Measurements from ENCODE around the gene LGALS7. TPM values are rescaled to one million over a fixed set of nuclear protein-coding genes. Genes with fewer than 3 reads are reported as not detected.

LGALS7 gene
- total RNA-seq, 6 experiments from 2014 or later = not detected

Other genes starting within 250 kb of the LGALS7 start
- gene MAP4K1, start 155.6 kb downstream of the LGALS7 start, total RNA-seq (2021; fragmentation: NEBNext Ultra II Directional; extraction: Animal tissue kit (Norgen Biotek cat#: 25700)) = under 1 TPM in 3 of 6 experiments, not detected in 3; 0.27 to 0.74 (median 0.28) TPM
- 100 to 1,000 TPM; 227 to 241 (median 238) TPM for gene EIF3K, start 154.3 kb downstream of the LGALS7 start, total RNA-seq (2021; fragmentation: NEBNext Ultra II Directional; extraction: Animal tissue kit (Norgen Biotek cat#: 25700))
- gene ACTN4, start 125.9 kb downstream of the LGALS7 start, total RNA-seq (2021; fragmentation: NEBNext Ultra II Directional; extraction: Animal tissue kit (Norgen Biotek cat#: 25700)) = 1,000 to 10,000 TPM in 5 of 6 experiments, 100 to 1,000 TPM in 1; 972 to 1,299 (median 1,250) TPM
- under 1 TPM; 0.09 to 0.45 (median 0.19) TPM for gene CAPN12, start 29.0 kb downstream of the LGALS7 start, total RNA-seq (2021; fragmentation: NEBNext Ultra II Directional; extraction: Animal tissue kit (Norgen Biotek cat#: 25700))
- gene LGALS7B, start 15.7 kb upstream of the LGALS7 start, total RNA-seq (2021; fragmentation: NEBNext Ultra II Directional; extraction: Animal tissue kit (Norgen Biotek cat#: 25700)) = not detected
- under 1 TPM in 1 of 6 experiments, not detected in 5; 0.43 TPM for gene LGALS4, start 39.4 kb upstream of the LGALS7 start, total RNA-seq (2021; fragmentation: NEBNext Ultra II Directional; extraction: Animal tissue kit (Norgen Biotek cat#: 25700))
- 10 to 100 TPM; 35.5 to 48.5 (median 45.6) TPM for gene ECH1, start 58.3 kb upstream of the LGALS7 start, total RNA-seq (2021; fragmentation: NEBNext Ultra II Directional; extraction: Animal tissue kit (Norgen Biotek cat#: 25700))
- 100 to 1,000 TPM; 337 to 467 (median 441) TPM for gene HNRNPL, start 76.5 kb upstream of the LGALS7 start, total RNA-seq (2021; fragmentation: NEBNext Ultra II Directional; extraction: Animal tissue kit (Norgen Biotek cat#: 25700))
- gene RINL, start 104.8 kb upstream of the LGALS7 start, total RNA-seq (2021; fragmentation: NEBNext Ultra II Directional; extraction: Animal tissue kit (Norgen Biotek cat#: 25700)) = 1 to 10 TPM in 5 of 6 experiments, under 1 TPM in 1; 0.69 to 3.5 (median 1.7) TPM
- gene SIRT2, start 126.1 kb upstream of the LGALS7 start, total RNA-seq (2021; fragmentation: NEBNext Ultra II Directional; extraction: Animal tissue kit (Norgen Biotek cat#: 25700)) = 10 to 100 TPM; 34.9 to 36.4 (median 35.6) TPM
- 10 to 100 TPM; 21.8 to 23.4 (median 22.9) TPM for gene NFKBIB, start 126.5 kb upstream of the LGALS7 start, total RNA-seq (2021; fragmentation: NEBNext Ultra II Directional; extraction: Animal tissue kit (Norgen Biotek cat#: 25700))
- under 1 TPM in 1 of 6 experiments, not detected in 5; 0.16 TPM for gene CCER2, start 138.7 kb upstream of the LGALS7 start, total RNA-seq (2021; fragmentation: NEBNext Ultra II Directional; extraction: Animal tissue kit (Norgen Biotek cat#: 25700))
- 10 to 100 TPM; 18.7 to 25.1 (median 22.7) TPM for gene SARS2, start 157.2 kb upstream of the LGALS7 start, total RNA-seq (2021; fragmentation: NEBNext Ultra II Directional; extraction: Animal tissue kit (Norgen Biotek cat#: 25700))
- gene MRPS12, start 157.4 kb upstream of the LGALS7 start, total RNA-seq (2021; fragmentation: NEBNext Ultra II Directional; extraction: Animal tissue kit (Norgen Biotek cat#: 25700)) = 10 to 100 TPM; 58.3 to 75.0 (median 62.2) TPM
- gene FBXO17, start 202.2 kb upstream of the LGALS7 start, total RNA-seq (2021; fragmentation: NEBNext Ultra II Directional; extraction: Animal tissue kit (Norgen Biotek cat#: 25700)) = 10 to 100 TPM; 17.5 to 21.5 (median 18.7) TPM

Measured in HFFc6 (cell line).